GM12878 (cell line): ENCODE results near the gene RBKS. TPM values are rescaled to one million over a fixed set of nuclear protein-coding genes. Genes with fewer than 3 reads are reported as not detected.

Source experiments
- ATAC-seq: fragments of 200-7000 bp; cut with Tn5 transposase; 3 replicates; pipeline ENCODE4 v1.9.1; 2020; ENCODE audit warnings: mild to moderate bottlenecking, moderate library complexity
- BruUV-seq: library from RNA; stranded (reverse); fragments of 400-500 nt; replicated peaks from 2 replicates; lab custom pipeline; 2021; lab: Mats Ljungman, UMichigan
- CTCF ChIA-PET: fragments of 300-600 bp; sonication (Branson Sonifier 250); formaldehyde crosslinking; extraction: SDS; loops from one replicate; lab custom pipeline; 2021; ENCODE audit warnings: inconsistent platforms; lab: Yijun Ruan, JAX
- POLR2A ChIA-PET: fragments of 350-600 bp; formaldehyde crosslinking; extraction: SDS; loops from one replicate; lab custom pipeline; 2021; ENCODE audit warnings: inconsistent platforms; lab: Charles Lee
- RAD21 ChIA-PET: fragments of 300-600 bp; sonication (Branson Sonifier 250); formaldehyde crosslinking; loops from one replicate; lab custom pipeline; 2023; ENCODE audit warnings: antibody characterized with exemption; ENCODE audit not compliant: unreplicated experiment; lab: Charles Lee
- SMC1A ChIA-PET: fragments of 300-600 bp; sonication (Branson Sonifier 250); formaldehyde crosslinking; loops from one replicate; lab custom pipeline; 2023; ENCODE audit not compliant: unreplicated experiment, uncharacterized antibody; lab: Charles Lee
- DNase-seq: peaks from one replicate; pipeline ENCODE4 v3.0.0-alpha.2; 2011; ENCODE audit warnings: low read depth, low spot score
- FAIRE-seq: peaks from 3 replicates; lab custom pipeline; 2011; peaks lifted over from hg19 to GRCh38; lab: Jason Lieb, UNC
- H2AFZ ChIP-seq: 2 replicates; pipeline ENCODE4 v1.6.0; 2011; ENCODE audit warnings: low read depth, low read length, control low read depth; ENCODE audit not compliant: control insufficient read depth
- H3K27ac ChIP-seq: 2 replicates; pipeline ENCODE4 v1.5.1; 2011; ENCODE audit warnings: control low read depth; ENCODE audit not compliant: control insufficient read depth, insufficient read depth
- H3K27me3 ChIP-seq, 2 experiments: replicated peaks in 1 of 2; 2 replicates each; pipeline versions ENCODE4 v1.6.0 to v1.6.1; 2011; ENCODE audit warnings: low read length in 1 of 2; ENCODE audit not compliant: control insufficient read depth in 2 of 2, insufficient read depth in 2 of 2
- H3K36me3 ChIP-seq, 2 experiments: 2 replicates each; pipeline ENCODE4 v1.5.1; 2011; ENCODE audit warnings: low read length in 1 of 2; ENCODE audit not compliant: control insufficient read depth in 2 of 2, insufficient read depth in 2 of 2
- H3K4me1 ChIP-seq: 2 replicates; pipeline ENCODE4 v1.6.1; 2011; ENCODE audit warnings: mild to moderate bottlenecking, low read length, moderate library complexity, mixed read lengths; ENCODE audit not compliant: control insufficient read depth, insufficient read depth
- H3K4me2 ChIP-seq: 2 replicates; pipeline ENCODE4 v1.6.0; 2011; ENCODE audit warnings: control low read depth; ENCODE audit not compliant: control insufficient read depth, insufficient read depth
- H3K4me3 ChIP-seq: fragments of 200-600 bp; sonication (generic); 2 replicates; pipeline ENCODE4 v1.5.1; 2016
- H3K79me2 ChIP-seq: 2 replicates; pipeline ENCODE4 v1.6.0; 2011; ENCODE audit warnings: low read length; ENCODE audit not compliant: control insufficient read depth, insufficient read depth
- H3K9ac ChIP-seq: 2 replicates; pipeline ENCODE4 v1.8.0; 2011; ENCODE audit warnings: low read length, control low read depth, mixed read lengths; ENCODE audit not compliant: control insufficient read depth, insufficient read depth
- H3K9me3 ChIP-seq: replicated peaks from 3 replicates; pipeline ENCODE4 v1.5.1; 2011; ENCODE audit warnings: mild to moderate bottlenecking, low read length; ENCODE audit not compliant: control insufficient read depth, insufficient read depth
- H4K20me1 ChIP-seq: 2 replicates; pipeline ENCODE4 v1.6.0; 2011; ENCODE audit not compliant: control insufficient read depth, insufficient read depth
- EED ChIP-seq: sonication (generic); IDR thresholded peaks from 2 replicates; pipeline ENCODE4 v1.6.1; 2016; ENCODE audit warnings: antibody characterized with exemption, low read depth
- FOXM1 ChIP-seq: IDR thresholded peaks from 2 replicates; pipeline ENCODE4 v1.6.1; 2012; ENCODE audit warnings: low read depth, mild to moderate bottlenecking, inconsistent platforms, low read length, moderate library complexity
- GATAD2B ChIP-seq: fragments of 450-650 bp; conservative IDR thresholded peaks from 2 replicates; pipeline ENCODE4 v1.6.1; 2017; ENCODE audit warnings: low read depth, mild to moderate bottlenecking, moderate library complexity
- HDGF ChIP-seq: fragments of 450-650 bp; IDR thresholded peaks from 2 replicates; pipeline ENCODE4 v1.6.1; 2016; ENCODE audit warnings: antibody characterized with exemption
- KAT2A ChIP-seq: conservative IDR thresholded peaks from 2 replicates; pipeline ENCODE4 v1.6.1; 2011; ENCODE audit warnings: low read depth, low read length; ENCODE audit not compliant: control insufficient read depth
- MTA3 ChIP-seq: IDR thresholded peaks from 2 replicates; pipeline ENCODE4 v1.6.1; 2012; ENCODE audit warnings: low read length, inconsistent platforms, borderline replicate concordance
- MYB ChIP-seq: fragments of 150-350 bp; IDR thresholded peaks from 2 replicates; pipeline ENCODE4 v1.6.1; 2014; ENCODE audit warnings: mild to moderate bottlenecking, low read depth, low read length, borderline replicate concordance
- NR2C2 ChIP-seq: IDR thresholded peaks from 2 replicates; pipeline ENCODE4 v1.6.1; 2011; ENCODE audit warnings: borderline replicate concordance, low read depth; ENCODE audit not compliant: control insufficient read depth, insufficient read length
- POLR2AphosphoS2 ChIP-seq: IDR thresholded peaks from 2 replicates; pipeline ENCODE4 v1.6.1; 2011; ENCODE audit warnings: low read depth, mild to moderate bottlenecking, low read length, improper control_type of control experiment, moderate library complexity
- POLR2AphosphoS5 ChIP-seq: IDR thresholded peaks from 2 replicates; pipeline ENCODE4 v1.6.1; 2011; ENCODE audit warnings: mild to moderate bottlenecking, low read length, inconsistent platforms
- POU2F2 ChIP-seq: IDR thresholded peaks from 3 replicates; pipeline ENCODE4 v1.6.1; 2011; ENCODE audit warnings: low read depth, mild to moderate bottlenecking, low read length, borderline replicate concordance
- SMAD1 ChIP-seq: fragments of 450-650 bp; IDR thresholded peaks from 2 replicates; pipeline ENCODE4 v1.6.1; 2018; ENCODE audit warnings: mild to moderate bottlenecking, low read depth; ENCODE audit not compliant: partially characterized antibody
- SMC3 ChIP-seq: IDR thresholded peaks from 2 replicates; pipeline ENCODE4 v1.6.1; 2011; ENCODE audit warnings: low read length, improper control_type of control experiment, borderline replicate concordance
- SUPT20H ChIP-seq: IDR thresholded peaks from 2 replicates; pipeline ENCODE4 v1.6.1; 2011; ENCODE audit warnings: low read depth, mild to moderate bottlenecking, low read length, moderate library complexity, borderline replicate concordance; ENCODE audit not compliant: control insufficient read depth
- ZBED1 ChIP-seq: IDR thresholded peaks from 2 replicates; pipeline ENCODE4 v1.6.1; 2016; ENCODE audit warnings: borderline replicate concordance
- ZBTB40 ChIP-seq: fragments of 450-650 bp; IDR thresholded peaks from 2 replicates; pipeline ENCODE4 v1.6.1; 2016; ENCODE audit warnings: mild to moderate bottlenecking, moderate library complexity, borderline replicate concordance
- ZNF217 ChIP-seq: fragments of 450-650 bp; IDR thresholded peaks from 2 replicates; pipeline ENCODE4 v1.6.1; 2017; ENCODE audit warnings: antibody characterized with exemption, mild to moderate bottlenecking
- ZSCAN29 ChIP-seq: fragments of 450-650 bp; IDR thresholded peaks from 2 replicates; pipeline ENCODE4 v1.6.1; 2017; ENCODE audit warnings: mild to moderate bottlenecking, moderate library complexity
- WGBS: methylation state at CpG from one replicate; pipeline ENCODE4 v1.1.6; 2016; ENCODE audit warnings: low lambda C conversion rate; ENCODE audit not compliant: insufficient replicate concordance, insufficient coverage; ENCODE audit errors: missing lambda C conversion rate; 5-methylcytosine and 5-hydroxymethylcytosine counted together
- in situ Hi-C: fragments of 300-500 bp; cut with MboI; formaldehyde crosslinking; loops from 9 replicates; pipeline ENCODE4 v1.14.3; 2018; ENCODE audit warnings: mixed read lengths
- intact Hi-C: fragments of 100-400 bp; cut with micrococcal nuclease; formaldehyde crosslinking; loops from one replicate; pipeline ENCODE4 v1.14.2; 2022; ENCODE audit not compliant: unreplicated experiment
- polyA plus RNA-seq, 11 experiments: library from polyadenylated mRNA; depleted of rRNA in 4 of 11; unstranded in 6 of 11; stranded (reverse) in 5 of 11; fragments of >200 nt; fragmentation: Nextera tagmentation in 4 of 11; fragmentation: Illumina TruSeq in 1 of 11; extraction: Ambion mirVana in 4 of 11; extraction: Trizol in 1 of 11; gene quantifications; 1 replicate in 1 of 11; 2 replicates in 10 of 11; pipeline versions ENCODE4 v1.2.1 to v1.2.3, GENCODE V29; 2011 to 2016; ENCODE audit warnings: inconsistent platforms in 2 of 11, missing spikeins in 2 of 11, low read depth in 1 of 11
- total RNA-seq, 4 experiments: library from RNA; depleted of rRNA in 3 of 4; stranded (reverse); fragments of >200 nt in 3 of 4; fragmentation: Illumina TruSeq in 1 of 4; extraction: Trizol in 1 of 4; gene quantifications; 2 replicates each; pipeline versions ENCODE4 v1.2.1 to v1.2.3, GENCODE V29; 2013 to 2021
- TF ChIP-seq, protein P1 (sequence below): fragments of 450-650 bp; formaldehyde crosslinking; IDR thresholded peaks from 2 replicates; pipeline ENCODE4 v1.5.0; 2022; ENCODE audit warnings: mild to moderate bottlenecking, missing genetic modification characterization

Gene RBKS
- total and polyA plus RNA-seq, 10 of the 15 experiments (the other 5 are each of a cell fraction or from before 2014, with no cell fraction given), result 0.39 to 1.8 (median 1.0) TPM

GRCh38 chr2:27922842-27923241, 32.7 kb upstream of the RBKS start:
- POLR2A ChIA-PET, result no interaction called here
- no peak overlapping the region for H3K9ac ChIP-seq
- ATAC-seq, result no peak
- intact Hi-C loops (no loop called here), in situ Hi-C loops (no loop called here)
- no TSS peak for BruUV-seq
- H3K4me2 ChIP-seq, result no peak overlapping the region
- H3K27ac ChIP-seq, result no peak overlapping the region
- DNase-seq, result no peak
- no peaks in the 10 kb centered on the region for H3K9me3 ChIP-seq
- no peak overlapping the region for H2AFZ ChIP-seq
- H3K27me3 ChIP-seq, result no peaks in the 10 kb centered on the region
- WGBS, result 100% methylated on average over 1 of the region's 1 CpG
- CTCF ChIA-PET, result no interaction called here
- no peak for FAIRE-seq
- peaks cover 0 to 2% of the 10 kb centered on the region in 2 experiments; a peak in 1 of 4 replicates for H3K36me3 ChIP-seq
- RAD21 ChIA-PET, result no interaction called here
- SMC1A ChIA-PET, result interaction anchor here (0.7 kb wide), 1 partner anchor 13 kb away, joined by 3 read pairs; no protein-coding TSS in a partner anchor
- H3K4me1 ChIP-seq, result no peaks in the 10 kb centered on the region
- no peak overlapping the region for H3K4me3 ChIP-seq
- H3K79me2 ChIP-seq, result no peaks in the 10 kb centered on the region
- TF ChIP-seq EED (no peak), FOXM1 (no peak), ZSCAN29 (no peak), MTA3 (no peak), GATAD2B (no peak), POLR2AphosphoS2 (no peak), SMC3 (no peak), KAT2A (no peak), SUPT20H (no peak), MYB (no peak), NR2C2 (no peak), SMAD1 (no peak), ZNF217 (no peak), POLR2AphosphoS5 (no peak), POU2F2 (no peak), ZBED1 (no peak), HDGF (no peak), ZBTB40 (no peak)
- TF ChIP-seq, protein P1, sequence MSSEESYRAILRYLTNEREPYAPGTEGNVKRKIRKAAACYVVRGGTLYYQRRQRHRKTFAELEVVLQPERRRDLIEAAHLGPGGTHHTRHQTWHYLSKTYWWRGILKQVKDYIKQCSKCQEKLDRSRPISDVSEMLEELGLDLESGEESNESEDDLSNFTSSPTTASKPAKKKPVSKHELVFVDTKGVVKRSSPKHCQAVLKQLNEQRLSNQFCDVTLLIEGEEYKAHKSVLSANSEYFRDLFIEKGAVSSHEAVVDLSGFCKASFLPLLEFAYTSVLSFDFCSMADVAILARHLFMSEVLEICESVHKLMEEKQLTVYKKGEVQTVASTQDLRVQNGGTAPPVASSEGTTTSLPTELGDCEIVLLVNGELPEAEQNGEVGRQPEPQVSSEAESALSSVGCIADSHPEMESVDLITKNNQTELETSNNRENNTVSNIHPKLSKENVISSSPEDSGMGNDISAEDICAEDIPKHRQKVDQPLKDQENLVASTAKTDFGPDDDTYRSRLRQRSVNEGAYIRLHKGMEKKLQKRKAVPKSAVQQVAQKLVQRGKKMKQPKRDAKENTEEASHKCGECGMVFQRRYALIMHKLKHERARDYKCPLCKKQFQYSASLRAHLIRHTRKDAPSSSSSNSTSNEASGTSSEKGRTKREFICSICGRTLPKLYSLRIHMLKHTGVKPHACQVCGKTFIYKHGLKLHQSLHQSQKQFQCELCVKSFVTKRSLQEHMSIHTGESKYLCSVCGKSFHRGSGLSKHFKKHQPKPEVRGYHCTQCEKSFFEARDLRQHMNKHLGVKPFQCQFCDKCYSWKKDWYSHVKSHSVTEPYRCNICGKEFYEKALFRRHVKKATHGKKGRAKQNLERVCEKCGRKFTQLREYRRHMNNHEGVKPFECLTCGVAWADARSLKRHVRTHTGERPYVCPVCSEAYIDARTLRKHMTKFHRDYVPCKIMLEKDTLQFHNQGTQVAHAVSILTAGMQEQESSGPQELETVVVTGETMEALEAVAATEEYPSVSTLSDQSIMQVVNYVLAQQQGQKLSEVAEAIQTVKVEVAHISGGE, result no peak
- no peaks in the 10 kb centered on the region for H4K20me1 ChIP-seq
